ENCODE measurements around the gene ZYG11A.

ZYG11A gene

GRCh38 chr1:52918201-52918600 lies 75.6 kb downstream of the ZYG11A start:
- no peak for DNase-seq (ENCODE audit: low spot score)

DNA sequence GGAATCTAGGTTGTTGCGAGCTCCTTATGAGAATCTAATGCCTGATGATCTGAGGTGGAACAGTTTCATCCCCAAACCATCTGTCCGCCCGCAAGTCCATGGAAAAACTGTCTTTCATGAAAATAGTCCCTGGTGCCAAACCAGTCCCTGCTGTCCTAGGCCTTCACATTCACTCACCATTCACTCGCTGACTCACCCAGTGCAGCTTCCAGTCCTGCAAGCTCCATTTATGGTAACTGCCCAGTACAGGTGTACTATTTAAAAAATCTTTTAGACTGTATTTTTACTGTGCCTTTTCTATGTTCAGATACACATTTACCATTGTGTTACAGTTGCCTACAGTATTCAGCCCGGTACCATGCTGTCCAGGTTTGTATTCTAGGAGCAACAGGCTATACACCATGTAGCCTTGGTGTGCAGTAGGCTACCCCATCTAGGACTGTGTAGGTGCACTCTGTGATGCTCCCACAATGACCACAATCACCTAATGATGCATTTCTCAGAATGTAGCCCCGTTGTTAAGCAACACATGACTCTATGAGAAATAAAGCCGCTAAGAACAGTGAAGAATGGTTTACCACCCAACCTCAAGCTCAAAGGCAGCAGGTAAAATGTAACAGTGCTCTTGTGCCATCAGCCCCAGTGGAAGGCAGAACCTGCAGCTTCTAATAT lies 76.6 kb downstream of the ZYG11A start:
- no peak for DNase-seq (ENCODE audit: low spot score)

- DNase-seq (ENCODE audit: low spot score): no peak
These were observed 77.3 kb downstream of the ZYG11A start for GRCh38 chr1:52919723-52920483.

GRCh38 chr1:52920791-52921291 lies 78.3 kb downstream of the ZYG11A start:
- no peak for DNase-seq (ENCODE audit: low spot score)

DNA sequence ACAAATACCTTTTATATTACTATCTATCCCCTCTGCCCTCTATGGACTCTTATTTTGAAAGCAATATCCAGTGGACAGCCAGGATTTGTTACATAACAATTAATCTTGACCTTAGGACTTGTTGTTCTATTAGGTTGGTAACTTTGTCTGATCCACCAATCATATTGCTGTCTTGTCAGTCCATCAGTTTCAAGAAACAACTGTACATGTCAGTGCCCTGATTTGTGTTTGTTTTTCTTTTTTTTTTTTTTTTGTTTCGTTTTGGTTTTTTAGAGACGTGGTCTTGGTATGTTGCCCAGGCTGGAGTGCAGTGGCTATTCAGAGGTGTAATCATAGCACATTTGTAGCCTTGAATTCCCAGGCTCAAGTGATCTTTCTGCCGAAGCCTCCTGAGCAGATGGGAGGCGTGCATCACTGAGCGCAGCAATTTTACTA lies 83.0 kb downstream of the ZYG11A start:
- peak; percentile 9 for DNase-seq (ENCODE audit: low spot score)

GRCh38 chr1:52926864-52927211 lies 84.3 kb downstream of the ZYG11A start:
- no peak for DNase-seq (ENCODE audit: low spot score)

GRCh38 chr1:52927212-52928014 lies 84.9 kb downstream of the ZYG11A start, which contains the start of gene SCP2:
SCP2 (plus strand) TSS chr1:52927276; CDS start chr1:52927397, 121 bp downstream.
- DNase-seq (ENCODE audit: low spot score): peak; percentile 65

GRCh38 chr1:52928015-52928404 lies 85.5 kb downstream of the ZYG11A start:
- DNase-seq (ENCODE audit: low spot score): peak; percentile 24

GRCh38 chr1:52929019-52929418 lies 86.5 kb downstream of the ZYG11A start:
- DNase-seq (ENCODE audit: low spot score): no peak

DNA sequence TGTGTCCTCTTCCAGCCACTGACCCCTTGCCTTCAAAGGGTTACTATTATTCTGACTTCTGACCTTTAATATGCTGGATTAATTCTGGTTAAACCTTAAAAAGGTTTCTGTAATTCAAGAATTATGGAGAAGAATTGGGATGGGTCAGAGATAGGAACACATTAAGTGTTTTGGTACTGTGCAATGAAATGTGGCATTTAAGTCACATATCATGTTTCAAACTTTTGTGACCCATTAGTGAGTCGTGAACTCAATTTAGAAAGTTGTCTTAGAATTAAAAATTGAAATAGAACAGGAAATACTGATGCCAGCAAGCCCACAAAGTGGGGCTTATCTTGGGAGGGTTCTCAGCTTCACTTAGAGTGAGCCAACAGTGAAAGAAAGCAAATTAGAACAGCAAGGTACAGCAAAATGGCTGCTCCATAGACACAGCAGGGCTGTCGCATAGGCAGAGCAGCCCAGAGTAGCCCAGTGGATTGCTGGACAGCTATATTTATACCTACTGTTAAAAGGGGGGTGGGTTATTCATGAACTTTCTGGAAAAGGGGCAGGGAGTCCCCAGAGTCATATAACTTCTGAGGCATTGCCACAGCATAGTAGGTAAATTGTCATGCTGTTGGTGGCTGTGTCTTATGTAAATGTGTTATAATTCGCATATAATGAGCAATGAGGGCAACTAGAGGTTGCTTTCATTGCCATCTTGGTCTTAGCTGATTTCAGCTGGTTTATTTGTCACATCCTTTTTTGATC lies 95.0 kb downstream of the ZYG11A start:
- no peak for DNase-seq (ENCODE audit: low spot score)

GRCh38 chr1:52938183-52938451 lies 95.6 kb downstream of the ZYG11A start:
- DNase-seq (ENCODE audit: low spot score): no peak

DNA sequence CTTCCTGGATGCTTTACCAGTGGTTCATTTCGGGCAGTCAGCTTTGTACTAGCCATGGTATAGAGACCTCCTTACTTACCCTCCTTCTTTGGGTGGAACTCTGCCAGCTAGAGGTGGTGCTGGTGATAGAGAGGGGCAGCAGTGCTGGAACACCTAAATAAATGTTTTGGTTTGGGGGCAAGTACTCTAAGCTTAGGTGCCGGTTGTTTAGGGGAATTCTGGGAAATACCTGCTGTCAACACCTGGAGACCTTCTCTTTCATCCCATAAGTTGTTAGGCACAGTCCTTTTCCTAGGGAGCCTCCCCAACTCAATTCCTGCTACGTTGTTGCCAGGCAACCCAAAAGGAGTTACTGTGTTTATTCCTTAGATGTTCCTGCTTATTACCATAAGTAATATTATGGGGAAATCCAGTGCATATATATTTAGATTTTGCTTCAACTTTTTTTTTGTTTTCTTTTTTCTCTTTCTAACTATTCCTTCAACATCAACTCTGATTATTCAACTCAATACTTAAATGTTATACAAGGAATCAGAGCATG lies 101.4 kb downstream of the ZYG11A start:
- no peak for DNase-seq (ENCODE audit: low spot score)

- DNase-seq (ENCODE audit: low spot score): no peak
These were observed 102.0 kb downstream of the ZYG11A start for GRCh38 chr1:52944566-52944965.

All from pons (tissue), 1 donor.